Stomach (tissue), 4 donors: Measurements from ENCODE around the gene NUP98.

Experiments used
- CTCF ChIP-seq, 7 experiments: fragments of 450-650 bp in 4 of 7; fragments of 200-600 bp in 3 of 7; sonication (generic) in 3 of 7; IDR thresholded peaks; one replicate each; pipeline ENCODE4 v1.5.1; 2016 to 2019; ENCODE audit warnings: antibody characterized with exemption in 7 of 7, control low read depth in 2 of 7, mild to moderate bottlenecking in 1 of 7
- POLR2AphosphoS5 ChIP-seq, 3 donors: sonication (generic); formaldehyde crosslinking; IDR thresholded peaks; one replicate each; pipeline ENCODE4 v1.6.1; 2016; ENCODE audit warnings: antibody characterized with exemption in 3 of 3

GRCh38 chr11:3843326-3843725, 46.0 kb upstream of the NUP98 start:
- no peak for TF ChIP-seq CTCF (IDR thresholded peaks at IDR 0.05)
- no peak for TF ChIP-seq POLR2AphosphoS5 (IDR thresholded peaks at IDR 0.05)
